ENCODE measurements around the gene TSPYL2. TPM values are rescaled to one million over a fixed set of nuclear protein-coding genes. Genes with fewer than 3 reads are reported as not detected.
A peak's percentile ranks its signal among the peaks of the same experiment; 100 is the strongest.

The TSPYL2 gene
- total RNA-seq, 1 donor from 2014 or later = 34.1 TPM

DNA sequence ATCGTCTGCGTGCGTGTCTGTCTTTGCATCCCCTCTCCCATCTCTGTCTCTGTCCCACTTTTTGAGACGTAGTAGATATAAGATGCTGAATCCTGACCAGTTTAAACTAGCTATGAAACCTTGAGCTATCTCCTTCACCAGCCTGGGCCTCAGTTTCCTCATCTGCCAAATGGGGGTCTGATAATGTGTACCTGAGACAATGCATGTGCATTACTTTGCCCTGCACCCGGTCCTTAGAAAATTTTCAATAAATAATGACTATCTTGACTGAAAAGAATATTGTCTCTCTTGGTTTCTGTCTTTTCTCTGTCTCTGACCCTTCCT, 12.4 kb downstream of the TSPYL2 start:
- intact Hi-C loops (cut with DNase I) = no loop called here
- DNase-seq (ENCODE audit: missing footprints) = no peak
- no peak for ATAC-seq

DNA sequence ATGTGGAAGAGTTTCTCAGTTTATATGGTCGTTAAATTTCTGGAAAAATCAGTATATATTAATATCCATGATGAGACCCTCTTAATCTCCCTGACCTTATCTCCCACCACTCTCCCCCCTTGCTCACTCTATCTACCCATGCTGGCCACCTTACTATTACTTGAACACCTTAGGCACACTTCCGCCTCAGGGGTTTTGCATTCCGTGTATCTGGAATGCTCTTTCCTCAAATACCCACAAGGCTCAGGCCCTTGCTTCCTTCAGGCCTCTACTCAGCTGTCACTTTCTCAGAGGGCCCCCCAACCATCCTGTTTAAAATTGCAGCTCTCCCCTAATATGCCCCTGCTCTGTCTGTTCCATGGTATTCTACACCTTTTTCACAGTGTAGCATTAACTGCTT, 13.6 kb downstream of the TSPYL2 start:
- no peak for DNase-seq (ENCODE audit: missing footprints)
- intact Hi-C loops (cut with DNase I) = no loop called here
- no peak for ATAC-seq

DNA sequence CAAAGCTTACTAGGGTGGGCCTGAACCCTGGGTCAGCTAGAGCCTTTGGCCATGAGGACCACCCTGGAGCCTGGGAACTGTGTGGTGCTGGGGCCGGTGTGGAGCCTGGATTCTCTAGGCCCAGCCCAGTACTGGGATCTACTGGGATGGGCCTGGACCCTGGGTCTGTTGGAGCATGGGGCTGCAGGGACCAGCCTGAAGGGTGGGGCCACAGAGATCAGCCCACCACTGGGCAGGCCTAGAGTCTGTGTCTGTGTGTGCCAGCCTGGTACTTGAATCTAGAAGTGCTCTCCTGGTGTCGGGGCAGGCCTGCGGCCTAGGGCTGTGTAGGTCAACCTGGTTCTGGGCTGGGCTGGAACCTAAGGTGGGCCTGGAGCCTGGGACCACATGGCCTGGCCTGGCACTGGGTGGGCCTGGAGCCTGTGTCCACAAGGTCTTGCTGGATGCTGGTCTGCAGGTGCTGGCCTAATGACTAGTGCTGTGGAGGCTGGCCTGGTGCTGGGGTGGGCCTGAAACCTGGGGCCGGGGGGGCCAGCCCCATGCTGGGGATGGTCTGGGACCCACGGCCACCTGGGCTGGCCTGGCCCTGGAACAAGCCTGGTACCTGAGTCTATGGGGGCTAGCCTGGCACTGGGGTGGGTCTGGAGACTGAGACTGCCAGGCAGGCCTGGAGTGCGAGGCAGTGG, 32.8 kb downstream of the TSPYL2 start:
- no peak for DNase-seq (ENCODE audit: missing footprints)
- intact Hi-C loops (cut with DNase I) = no loop called here
- no peak for ATAC-seq

DNA sequence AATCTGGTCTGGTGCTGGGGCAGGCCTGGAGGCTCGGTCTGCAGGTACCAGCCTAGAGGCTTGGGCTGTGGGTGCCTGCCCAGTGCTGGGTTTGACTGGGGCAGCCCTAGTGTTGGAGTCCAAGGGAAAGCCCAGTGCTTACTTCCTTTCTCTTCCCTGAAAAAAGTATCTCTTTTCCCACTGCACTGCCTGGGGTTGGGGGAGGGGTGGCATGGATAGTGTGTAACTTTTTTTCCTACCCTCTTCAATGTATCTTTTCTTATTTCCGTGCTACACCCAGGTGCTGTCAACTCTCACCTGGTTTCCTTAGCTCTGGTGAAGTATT, 33.3 kb downstream of the TSPYL2 start:
- intact Hi-C loops (cut with DNase I) = no loop called here
- ATAC-seq (no peak), DNase-seq (ENCODE audit: missing footprints) (no peak)

DNA sequence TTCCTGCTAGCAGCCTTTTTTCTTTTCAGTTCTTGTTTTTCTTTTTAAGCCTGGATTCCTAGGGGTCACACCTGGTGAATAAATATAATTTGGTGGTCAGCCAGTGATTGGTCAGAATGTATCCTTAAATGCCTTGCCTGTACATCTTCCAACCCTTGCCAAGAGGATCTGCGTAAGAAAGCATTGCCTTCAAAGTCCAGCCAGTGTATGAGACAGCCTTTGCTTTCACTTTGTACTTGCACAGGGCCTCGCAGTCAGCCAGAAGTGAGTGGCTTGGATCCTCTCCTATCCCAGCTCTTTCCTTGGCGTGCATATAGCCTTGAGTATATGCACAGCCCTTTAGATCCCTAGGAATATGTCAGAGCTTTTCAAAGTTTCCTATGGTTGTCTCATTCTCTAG, 33.9 kb downstream of the TSPYL2 start:
- ATAC-seq = peak; percentile 73
- no peak for DNase-seq (ENCODE audit: missing footprints)

DNA sequence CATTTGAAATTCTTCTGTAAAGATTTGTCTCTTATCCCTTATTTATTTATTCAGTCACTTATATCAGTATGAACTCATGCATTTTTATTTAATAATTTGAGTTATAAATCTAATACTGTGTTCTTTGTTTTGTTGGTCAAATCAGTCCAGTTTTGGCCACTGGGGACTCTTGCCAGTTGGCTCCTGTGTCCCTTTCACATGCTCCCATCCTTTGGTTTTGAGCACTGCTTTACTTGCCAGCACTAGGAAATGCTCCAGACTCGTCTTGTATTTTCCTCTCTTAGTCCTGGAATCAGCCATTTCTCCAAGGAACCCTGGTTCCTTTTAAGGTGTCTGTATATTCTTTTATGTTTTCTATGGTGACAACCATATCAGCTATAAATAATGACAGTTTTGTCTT, 39.8 kb downstream of the TSPYL2 start:
- DNase-seq (ENCODE audit: missing footprints) (no peak), ATAC-seq (peak; percentile 54)
- intact Hi-C loops (cut with DNase I) = no loop called here

More for the DNA sequence above, 33.9 kb downstream of the TSPYL2 start:
- intact Hi-C loops (cut with DNase I) = no loop called here

DNA sequence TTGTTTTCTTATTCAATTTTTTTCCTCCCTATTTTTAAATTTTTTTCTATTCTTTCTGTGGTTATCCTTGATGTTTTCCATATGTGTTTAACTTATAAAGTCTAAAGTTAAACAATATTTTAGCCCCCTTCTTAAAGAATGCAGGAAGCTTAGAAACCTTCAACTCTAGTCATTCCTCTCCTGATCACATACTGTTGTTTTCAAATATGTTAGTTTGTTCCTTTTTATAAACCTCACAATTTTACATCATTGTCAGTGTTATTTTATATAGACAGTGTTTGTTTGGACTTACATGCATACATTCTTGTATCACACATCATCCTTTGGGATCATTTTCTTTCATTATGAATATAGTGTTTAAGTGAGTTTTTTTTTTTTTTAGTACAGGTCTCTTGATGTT, 43.3 kb downstream of the TSPYL2 start:
- intact Hi-C loops (cut with DNase I) = no loop called here
- ATAC-seq = no peak
- DNase-seq (ENCODE audit: missing footprints) = no peak

DNA sequence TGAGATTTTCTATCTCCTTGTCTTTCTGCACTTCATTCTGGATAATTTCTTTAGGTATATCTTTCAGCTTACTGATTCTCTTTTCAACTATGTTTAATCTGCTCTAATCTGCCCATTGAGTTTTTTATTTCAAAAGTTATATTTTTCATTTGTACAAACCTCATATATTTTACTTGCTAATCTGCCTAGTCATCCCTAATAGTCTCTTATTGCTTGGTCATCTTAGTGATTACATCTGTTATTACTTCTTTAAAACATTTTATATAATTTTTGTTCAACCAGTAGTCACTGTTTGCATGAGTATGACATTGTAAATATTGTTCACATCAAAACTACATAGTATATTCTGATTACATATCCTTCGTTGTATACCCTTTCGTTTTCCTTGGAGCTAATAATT, 44.2 kb downstream of the TSPYL2 start:
- DNase-seq (ENCODE audit: missing footprints) = no peak
- no peak for ATAC-seq
- intact Hi-C loops (cut with DNase I) = no loop called here

DNA sequence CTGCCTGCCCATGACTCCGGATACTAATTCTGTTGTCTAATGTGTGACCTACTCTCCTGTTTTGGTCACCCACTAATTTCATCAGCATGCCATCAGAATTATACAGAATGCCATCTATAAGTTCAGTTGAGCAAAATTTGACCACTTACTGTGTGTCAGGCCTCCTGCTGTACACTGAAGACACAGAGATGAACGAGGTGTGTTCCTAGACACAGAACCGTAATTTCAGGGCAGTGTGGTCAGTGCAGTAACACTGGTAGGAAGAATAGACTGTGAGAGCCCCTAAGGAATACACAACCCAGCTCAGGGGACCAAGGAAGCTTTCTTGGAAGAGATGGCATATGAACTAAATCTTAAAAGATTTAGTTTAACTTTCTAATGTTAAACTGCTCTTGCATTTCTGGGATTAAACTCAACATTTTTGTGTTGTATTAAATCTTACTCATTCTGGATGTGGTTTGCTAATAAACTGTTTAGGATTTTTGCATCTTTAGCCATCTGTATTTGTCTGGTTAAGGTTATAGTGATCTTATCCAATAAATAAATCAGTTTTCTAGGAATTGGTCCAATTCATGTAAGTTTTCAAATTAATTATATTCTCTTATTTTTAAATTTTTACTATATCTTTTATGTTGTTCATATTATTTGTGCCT, 46.1 kb downstream of the TSPYL2 start:
- ATAC-seq (no peak), DNase-seq (ENCODE audit: missing footprints) (no peak)
- intact Hi-C loops (cut with DNase I) = no loop called here

DNA sequence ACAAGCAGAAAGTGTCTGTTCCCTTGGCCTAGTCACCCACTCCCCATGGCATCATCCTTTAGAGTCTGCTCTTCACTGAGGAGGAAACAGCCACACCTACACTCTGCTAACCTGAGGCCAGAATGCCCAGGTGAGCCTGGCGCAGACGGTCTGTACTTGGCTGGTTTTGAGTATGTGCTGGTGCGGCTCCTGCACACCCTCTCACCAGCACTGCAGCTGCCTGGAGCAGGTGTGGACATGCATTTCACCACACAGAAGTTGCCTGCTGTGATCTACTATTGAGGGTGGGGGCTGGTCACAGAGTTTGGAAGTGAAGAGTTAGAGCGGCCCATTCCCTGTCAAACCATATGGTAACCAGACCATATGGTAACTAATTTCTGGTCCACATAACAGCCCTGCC, 51.2 kb downstream of the TSPYL2 start:
- ATAC-seq = no peak
- DNase-seq (ENCODE audit: missing footprints) = no peak
- intact Hi-C loops (cut with DNase I) = no loop called here

DNA sequence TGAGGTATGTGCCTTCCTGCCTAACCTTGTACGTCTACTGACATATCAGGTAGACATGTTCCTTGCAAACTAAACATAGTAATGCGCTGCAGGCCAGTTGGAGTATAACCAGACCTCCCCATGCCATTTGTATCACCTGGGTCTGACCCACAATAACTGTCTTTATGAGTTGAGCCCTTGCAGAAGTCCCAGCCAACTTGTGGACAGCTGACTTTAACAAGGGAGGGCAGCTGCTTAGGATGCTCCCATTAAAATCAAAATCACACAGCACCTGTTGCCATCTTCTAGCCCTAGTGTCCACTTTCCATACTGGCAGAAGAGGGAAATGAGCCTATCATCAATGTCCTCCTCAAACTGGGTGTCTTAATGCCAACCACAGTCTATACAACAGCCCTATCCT, 53.4 kb downstream of the TSPYL2 start:
- ATAC-seq = no peak
- no peak for DNase-seq (ENCODE audit: missing footprints)

More for the DNA sequence above, 53.4 kb downstream of the TSPYL2 start:
- intact Hi-C loops (cut with DNase I) = no loop called here

Other genes starting within 250 kb of the TSPYL2 start
- not detected for gene XAGE3, start 214.3 kb upstream of the TSPYL2 start, total RNA-seq
- 6.8 TPM for gene FAM156B, start 185.0 kb upstream of the TSPYL2 start, total RNA-seq
- 7.3 TPM for gene FAM156A, start 123.8 kb upstream of the TSPYL2 start, total RNA-seq
- 0.35 TPM for gene GPR173, start 33.6 kb upstream of the TSPYL2 start, total RNA-seq
- gene KANTR, start 11.8 kb downstream of the TSPYL2 start, total RNA-seq = 3.4 TPM
- 28.1 TPM for gene KDM5C, start 142.8 kb downstream of the TSPYL2 start, total RNA-seq
- 11.6 TPM for gene IQSEC2, start 199.2 kb downstream of the TSPYL2 start, total RNA-seq

Measured in Right ventricle myocardium inferior (tissue), 1 donor.